Stimulated activated CD8-positive, alpha-beta memory T cell treated with anti-CD3 and anti-CD28 coated beads, Interleukin-12 subunit alpha, Interleukin-12 subunit beta, amount 100 ng/mL, for 24 hours (primary cell): ENCODE measurements around the gene NYAP2.

Experiments
- DNase-seq: peaks from one replicate; pipeline ENCODE4 v3.0.0-alpha.2; 2020; ENCODE audit errors: extremely low read depth

NYAP2 gene

GRCh38 chr2:225558399-225559071, 159.0 kb downstream of the NYAP2 start:
- no peak for DNase-seq

- no peak for DNase-seq
Measured at GRCh38 chr2:225559072-225559415, 159.5 kb downstream of the NYAP2 start.

- no peak for DNase-seq
Measured at GRCh38 chr2:225566798-225567197, 167.3 kb downstream of the NYAP2 start.

- no peak for DNase-seq
Measured at GRCh38 chr2:225569995-225570394, 170.5 kb downstream of the NYAP2 start.

- DNase-seq: no peak
Measured at GRCh38 chr2:225573603-225574002, 174.1 kb downstream of the NYAP2 start.

GRCh38 chr2:225574582-225575138, 175.2 kb downstream of the NYAP2 start:
- no peak for DNase-seq

GRCh38 chr2:225581135-225581534, 181.6 kb downstream of the NYAP2 start:
- no peak for DNase-seq

- no peak for DNase-seq
Measured at GRCh38 chr2:225581906-225582305, 182.4 kb downstream of the NYAP2 start.

GRCh38 chr2:225582355-225583116, 183.0 kb downstream of the NYAP2 start:
- no peak for DNase-seq

GRCh38 chr2:225584796-225585195, 185.3 kb downstream of the NYAP2 start:
- no peak for DNase-seq

- DNase-seq: no peak
Measured at GRCh38 chr2:225590932-225591331, 191.4 kb downstream of the NYAP2 start.

- no peak for DNase-seq
Measured at GRCh38 chr2:225597911-225598310, 198.4 kb downstream of the NYAP2 start.

GRCh38 chr2:225598426-225598825, 198.9 kb downstream of the NYAP2 start:
- DNase-seq: no peak

GRCh38 chr2:225598897-225599296, 199.4 kb downstream of the NYAP2 start:
- DNase-seq: no peak

- no peak for DNase-seq
Measured at GRCh38 chr2:225599856-225600255, 200.3 kb downstream of the NYAP2 start.

GRCh38 chr2:225600444-225600843, 200.9 kb downstream of the NYAP2 start:
- DNase-seq: no peak

GRCh38 chr2:225600865-225601264, 201.4 kb downstream of the NYAP2 start:
- DNase-seq: no peak

- no peak for DNase-seq
Measured at GRCh38 chr2:225602205-225602604, 202.7 kb downstream of the NYAP2 start.

- no peak for DNase-seq
Measured at GRCh38 chr2:225608136-225608535, 208.6 kb downstream of the NYAP2 start.

GRCh38 chr2:225612636-225613035, 213.1 kb downstream of the NYAP2 start:
- DNase-seq: no peak

- no peak for DNase-seq
Measured at GRCh38 chr2:225614915-225615314, 215.4 kb downstream of the NYAP2 start.

GRCh38 chr2:225615514-225615913, 216.0 kb downstream of the NYAP2 start:
- DNase-seq: no peak

GRCh38 chr2:225616372-225616771, 216.9 kb downstream of the NYAP2 start:
- no peak for DNase-seq
